Activated CD4-positive, alpha-beta T cell treated with anti-CD3 and anti-CD28 coated beads for 48 hours (primary cell): ENCODE data around the gene NSD2.

Experiments used
- DNase-seq: peaks from one replicate; pipeline ENCODE4 v3.0.0-alpha.2; 2020

NSD2 gene

DNA sequence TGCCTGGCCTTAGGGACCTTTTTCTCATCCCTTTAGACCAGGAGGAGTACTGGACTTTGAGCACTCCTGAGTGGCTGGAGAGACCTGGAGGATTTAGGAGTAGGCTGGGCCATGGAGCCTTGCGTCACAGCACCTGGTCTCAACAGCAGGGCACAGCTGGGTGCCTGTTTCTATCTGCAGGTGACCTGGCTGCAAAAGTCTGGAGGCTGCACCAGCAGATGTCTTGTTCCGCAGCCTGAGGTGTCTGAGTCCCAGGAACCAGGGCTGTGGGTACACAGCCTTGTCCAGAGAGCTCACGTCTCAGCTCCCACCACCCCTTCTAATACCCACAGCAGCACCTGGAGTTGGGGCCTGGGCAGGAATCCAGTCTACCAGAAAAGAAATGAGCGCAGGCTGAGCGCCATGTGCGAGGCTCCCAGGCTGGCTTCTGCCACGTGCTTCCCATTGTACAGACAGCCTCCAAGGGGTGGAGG is 5.0 kb upstream of the NSD2 start:
- DNase-seq = no peak

DNA sequence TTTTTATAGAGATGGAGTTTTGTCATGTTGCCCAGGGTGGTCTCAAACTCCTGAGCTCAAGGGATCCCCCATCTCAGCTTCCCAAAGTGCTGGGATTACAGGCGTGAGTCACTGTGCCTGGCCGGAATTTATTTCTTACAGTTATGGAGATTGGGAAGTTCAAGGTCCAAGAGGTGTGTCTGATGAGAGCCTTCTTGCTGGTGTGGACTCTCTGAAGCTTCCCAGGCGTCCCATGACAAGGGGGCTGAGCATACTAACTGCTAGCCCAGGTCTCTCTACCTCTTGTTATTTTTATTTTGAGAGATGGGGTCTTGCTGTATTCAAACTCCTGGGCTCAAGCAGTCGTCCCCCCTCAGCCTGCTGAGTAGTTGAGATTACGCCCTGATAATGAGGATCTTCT is 2.9 kb upstream of the NSD2 start:
- no peak for DNase-seq

DNA sequence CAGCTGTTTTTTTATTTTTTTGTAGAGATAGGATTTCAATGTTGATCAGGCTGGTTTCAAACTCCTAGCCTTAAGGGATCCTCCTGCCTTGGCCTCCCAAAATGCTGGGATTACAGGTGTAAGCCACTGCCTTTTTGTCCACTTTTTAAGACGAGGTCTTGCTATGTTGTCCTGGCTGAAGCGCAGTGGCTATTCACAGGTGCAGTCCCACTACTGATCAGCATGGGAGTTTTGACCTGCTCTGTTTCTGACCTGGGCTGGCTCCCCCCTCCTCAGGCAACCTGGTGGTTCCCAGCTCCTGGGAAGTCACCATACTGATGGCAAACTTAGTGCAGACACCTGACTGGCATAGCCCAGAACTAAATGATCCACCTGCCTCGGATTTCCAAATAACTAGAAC is 2.3 kb upstream of the NSD2 start:
- no peak for DNase-seq

GRCh38 chr4:1869530-1870327 is 1.5 kb upstream of the NSD2 start:
- no peak for DNase-seq

DNA sequence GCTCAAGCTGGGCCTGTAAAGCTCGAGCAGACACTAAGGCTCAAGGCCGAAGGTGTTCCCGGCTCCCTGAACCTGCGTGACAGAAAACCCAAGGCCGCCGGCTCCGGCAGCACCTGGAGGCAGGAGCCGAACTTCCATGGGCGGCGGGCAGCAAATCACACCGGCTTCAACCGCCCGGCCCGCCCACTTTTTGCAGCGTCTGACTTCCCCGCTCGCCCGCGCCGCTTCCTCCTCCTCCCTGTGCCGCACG is 940 bp upstream of the NSD2 start:
- peak; percentile 90 for DNase-seq

- no peak for DNase-seq
These were observed 353 bp downstream of the NSD2 start for GRCh38 chr4:1871471-1872021.

GRCh38 chr4:1872870-1873269 is 1.7 kb downstream of the NSD2 start:
- DNase-seq = peak; percentile 46

DNA sequence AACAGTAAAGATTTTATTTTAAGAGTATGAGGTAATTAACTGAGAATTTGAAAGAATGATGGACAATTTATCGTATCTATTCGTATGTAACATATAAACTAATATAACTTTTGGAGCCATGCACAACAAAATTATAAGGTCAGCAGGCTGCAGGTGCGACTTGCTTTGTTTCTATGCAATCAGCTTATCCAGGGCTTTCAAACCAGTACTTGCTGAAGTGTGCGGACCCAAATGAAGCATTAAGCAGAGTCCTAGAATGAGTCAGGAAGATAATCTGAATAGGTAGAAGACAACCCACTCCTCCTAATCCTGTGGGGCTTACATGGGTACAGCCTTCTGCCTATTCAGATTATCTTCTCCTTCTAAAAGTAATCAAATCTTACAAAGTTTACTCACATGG is 2.1 kb downstream of the NSD2 start:
- no peak for DNase-seq

DNA sequence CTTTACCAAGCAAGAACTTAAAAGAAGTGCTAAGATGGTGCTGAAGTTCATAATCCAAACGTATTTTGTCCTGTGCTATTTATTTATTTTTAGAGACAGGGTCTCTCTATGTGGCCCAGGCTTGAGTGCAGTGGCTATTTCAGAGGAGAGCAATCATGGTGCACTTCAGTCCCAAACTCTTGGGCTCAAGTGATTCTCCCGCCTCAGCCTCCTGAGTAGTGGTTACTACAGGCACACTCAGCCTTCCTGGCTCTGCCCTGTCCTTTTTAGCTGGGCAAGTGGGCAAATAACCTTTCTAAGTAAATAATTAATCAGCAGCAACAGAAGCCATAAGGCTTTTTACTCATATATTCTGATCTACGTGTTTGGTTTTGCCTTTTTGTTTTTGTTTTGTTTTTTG is 2.6 kb downstream of the NSD2 start:
- DNase-seq = no peak

DNA sequence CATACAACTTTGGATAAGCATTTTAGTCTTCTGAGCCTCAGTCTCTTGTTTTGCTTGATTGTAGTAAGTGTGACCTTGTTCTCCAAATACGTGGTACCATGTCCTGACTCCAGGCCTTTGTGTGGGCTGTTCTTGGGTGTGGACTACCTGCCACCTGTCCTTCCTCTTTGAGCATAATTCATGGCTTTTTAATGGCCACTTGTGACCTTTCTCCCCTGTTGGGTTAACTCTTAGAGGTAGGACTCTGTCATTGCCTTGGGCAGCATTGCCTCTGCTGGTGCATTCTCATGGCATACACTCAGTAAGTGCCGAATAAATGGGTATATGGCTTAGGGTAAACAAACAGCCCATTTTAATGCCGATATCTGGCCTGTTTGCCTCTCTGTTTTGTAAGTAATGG is 3.0 kb downstream of the NSD2 start:
- no peak for DNase-seq

GRCh38 chr4:1879485-1879884 is 8.3 kb downstream of the NSD2 start:
- no peak for DNase-seq

DNA sequence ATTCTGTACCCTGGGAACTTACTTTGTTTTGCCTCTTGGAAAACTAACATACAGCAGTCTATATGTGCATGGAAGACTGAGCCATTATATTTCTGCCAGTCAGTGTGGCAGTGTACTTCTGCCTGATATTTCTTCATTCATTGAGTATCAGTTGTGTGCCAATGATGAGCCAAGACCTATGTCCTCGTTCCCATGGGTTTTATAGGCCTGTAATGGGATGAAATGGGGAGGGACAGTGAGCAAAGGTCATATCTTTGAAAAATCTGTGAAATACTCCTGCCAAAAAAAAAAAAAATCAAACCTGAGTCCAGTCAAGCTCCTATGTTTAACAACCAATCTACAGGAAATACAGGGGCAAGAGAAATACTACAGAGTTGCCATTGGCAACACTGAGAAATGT is 9.1 kb downstream of the NSD2 start:
- no peak for DNase-seq

- no peak for DNase-seq
These were observed 11.7 kb downstream of the NSD2 start for GRCh38 chr4:1882850-1883271.

- no peak for DNase-seq
These were observed 12.4 kb downstream of the NSD2 start for GRCh38 chr4:1883583-1883982.

- no peak for DNase-seq
These were observed 14.2 kb downstream of the NSD2 start for GRCh38 chr4:1885414-1885813.

- DNase-seq = no peak
These were observed 15.9 kb downstream of the NSD2 start for GRCh38 chr4:1887052-1887451.

DNA sequence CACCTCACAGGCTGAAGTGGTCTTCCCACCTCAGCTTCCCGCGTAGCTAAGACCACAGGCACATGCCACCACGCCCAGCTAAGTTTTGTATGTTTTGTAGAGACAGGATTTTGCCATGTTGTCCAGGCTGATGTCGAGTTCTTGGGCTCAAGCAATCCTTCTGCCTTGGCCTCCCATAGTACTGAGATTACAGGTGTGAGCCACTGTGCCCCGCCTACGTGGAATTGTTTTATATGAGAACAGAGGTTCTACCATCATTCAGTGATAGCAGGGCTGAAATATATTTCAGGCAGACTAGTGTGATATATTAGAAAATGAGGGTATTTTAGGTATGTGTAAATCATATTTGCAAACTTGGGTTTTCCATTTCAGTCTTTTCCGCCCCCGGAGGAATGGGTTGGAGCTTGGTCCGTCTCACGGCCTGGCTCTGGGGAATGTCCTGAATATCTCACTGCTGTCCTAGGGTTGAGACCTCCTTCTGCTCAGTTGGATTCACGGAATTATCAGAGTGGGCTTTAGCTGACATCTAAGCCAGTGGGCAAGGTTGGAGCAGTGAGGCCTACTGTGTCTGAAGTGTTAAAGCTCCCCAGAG is 19.9 kb downstream of the NSD2 start:
- no peak for DNase-seq

GRCh38 chr4:1895971-1896657 is 24.9 kb downstream of the NSD2 start:
- no peak for DNase-seq

DNA sequence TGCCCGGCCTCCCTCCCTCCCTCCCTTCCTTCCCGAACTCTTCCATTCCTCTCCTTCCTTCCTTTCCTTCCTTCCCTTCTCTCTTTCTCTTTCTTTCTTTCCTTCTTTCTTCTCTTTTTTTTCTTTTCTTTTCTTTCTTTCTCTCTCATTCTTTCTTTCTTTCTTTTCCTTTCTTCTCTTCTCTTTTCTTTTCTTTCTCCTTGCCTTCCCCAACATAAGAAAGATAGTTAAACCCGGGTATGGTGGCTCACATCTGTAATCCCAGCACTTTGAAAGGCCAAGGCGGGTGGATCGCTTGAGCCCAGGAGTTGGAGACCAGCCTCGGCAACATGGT is 25.4 kb downstream of the NSD2 start:
- no peak for DNase-seq

DNA sequence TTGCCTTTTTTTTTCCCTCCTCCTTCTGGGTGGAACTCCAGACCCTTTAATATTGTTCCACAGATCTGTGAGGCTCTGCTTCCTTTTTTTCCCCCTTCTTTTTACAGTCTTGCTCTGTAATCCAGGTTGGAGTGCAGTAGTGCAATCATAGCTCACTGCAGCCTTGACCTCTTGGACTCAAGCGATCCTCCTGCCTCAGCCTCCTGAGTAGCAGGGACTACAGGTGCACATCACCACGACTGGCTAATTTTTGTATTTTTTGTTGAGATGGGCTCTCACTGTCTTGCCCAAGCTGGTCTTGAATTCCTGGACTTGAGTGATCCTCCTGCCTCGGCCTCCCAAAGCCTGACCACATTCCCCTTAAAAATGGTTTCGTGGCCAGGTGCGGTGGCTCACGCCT is 26.8 kb downstream of the NSD2 start:
- no peak for DNase-seq

DNA sequence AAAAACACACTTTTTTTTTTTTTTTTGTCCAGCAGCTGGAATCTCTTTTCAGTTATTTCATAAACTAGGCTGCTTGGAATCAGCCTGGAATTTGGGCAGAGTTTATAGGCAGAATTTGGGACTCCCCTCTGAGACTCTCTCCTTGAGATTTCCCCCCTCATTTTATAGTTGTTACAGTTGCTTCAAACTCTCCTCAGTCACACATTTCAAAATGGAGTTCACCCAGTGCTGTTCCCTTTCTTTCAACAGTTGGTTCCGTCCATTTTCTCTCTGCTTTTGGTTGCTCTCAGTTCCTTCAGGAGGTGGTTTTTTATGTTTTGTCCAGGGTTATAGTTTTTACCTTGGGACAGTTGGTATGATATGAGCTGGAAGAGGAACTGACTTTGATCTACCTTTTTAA is 27.5 kb downstream of the NSD2 start:
- no peak for DNase-seq

- DNase-seq = peak; percentile 80
These were observed 28.2 kb downstream of the NSD2 start for GRCh38 chr4:1899149-1900086.

DNA sequence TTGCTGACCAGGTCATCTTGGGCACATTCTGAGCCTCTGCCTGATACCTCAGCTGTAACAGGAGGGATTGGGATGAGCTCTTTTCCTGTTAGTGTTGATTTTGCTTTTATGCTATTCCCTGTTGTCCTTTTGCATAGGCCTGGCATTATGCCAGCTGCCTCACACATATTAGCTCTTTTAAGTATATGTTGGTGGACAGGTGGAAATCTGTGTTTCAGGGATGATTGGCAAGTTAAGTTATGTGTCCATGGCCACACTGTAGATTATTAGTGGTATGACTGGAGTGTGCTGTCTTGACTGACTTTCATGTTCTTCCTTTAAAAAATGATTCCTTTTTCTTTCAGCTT is 28.9 kb downstream of the NSD2 start:
- no peak for DNase-seq
